Erythroblast (primary cell): Measurements from ENCODE around the gene GPR135.

Experiments used
- GATA1 ChIP-seq: IDR thresholded peaks from 2 replicates; pipeline ENCODE4 v1.6.1; 2011; ENCODE audit warnings: low read depth, mild to moderate bottlenecking, control low read depth, low read length, moderate library complexity
- POLR2A ChIP-seq: IDR thresholded peaks from 2 replicates; pipeline ENCODE4 v1.6.1; 2011; ENCODE audit warnings: mild to moderate bottlenecking, low read length

GRCh38 chr14:59483363-59483762 lies 18.2 kb upstream of the GPR135 start:
- TF ChIP-seq POLR2A = no peak
- no peak for TF ChIP-seq GATA1
